ENCODE data around the gene QRFP. TPM values are rescaled to one million over a fixed set of nuclear protein-coding genes. Genes with fewer than 3 reads are reported as not detected.

The QRFP gene
- total RNA-seq, 1 donor from 2014 or later = not detected

DNA sequence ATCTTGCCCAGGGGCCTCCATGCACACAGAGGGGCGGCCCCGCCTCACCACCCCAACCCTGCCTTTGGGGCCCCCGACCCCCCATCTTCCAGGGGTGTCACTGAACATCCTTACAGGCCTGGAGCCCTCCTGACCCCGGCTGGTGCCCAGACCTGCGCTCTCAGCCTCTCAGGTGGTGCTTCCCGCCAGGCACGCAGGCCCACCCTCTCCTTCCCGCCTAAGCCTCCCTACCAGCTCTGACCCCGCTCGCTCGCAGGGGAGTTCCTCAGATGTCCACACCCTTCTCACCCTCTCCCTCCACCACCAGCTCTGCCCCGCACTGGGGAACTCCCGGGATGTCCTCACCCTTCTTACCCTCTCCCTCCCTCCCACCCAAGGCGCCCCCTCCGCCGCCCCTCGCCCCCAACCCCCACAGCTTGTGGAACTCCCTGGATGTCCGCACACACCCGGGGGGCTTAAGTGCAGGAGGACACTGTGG, 12.3 kb upstream of the QRFP start:
- DNase-seq (no peak), ATAC-seq (no peak)
- intact Hi-C loops (cut with micrococcal nuclease) = no loop called here

- intact Hi-C loops (cut with micrococcal nuclease) = no loop called here
- DNase-seq (no peak), ATAC-seq (no peak)
Observed at GRCh38 chr9:130908146-130908877, 11.7 kb upstream of the QRFP start.

DNA sequence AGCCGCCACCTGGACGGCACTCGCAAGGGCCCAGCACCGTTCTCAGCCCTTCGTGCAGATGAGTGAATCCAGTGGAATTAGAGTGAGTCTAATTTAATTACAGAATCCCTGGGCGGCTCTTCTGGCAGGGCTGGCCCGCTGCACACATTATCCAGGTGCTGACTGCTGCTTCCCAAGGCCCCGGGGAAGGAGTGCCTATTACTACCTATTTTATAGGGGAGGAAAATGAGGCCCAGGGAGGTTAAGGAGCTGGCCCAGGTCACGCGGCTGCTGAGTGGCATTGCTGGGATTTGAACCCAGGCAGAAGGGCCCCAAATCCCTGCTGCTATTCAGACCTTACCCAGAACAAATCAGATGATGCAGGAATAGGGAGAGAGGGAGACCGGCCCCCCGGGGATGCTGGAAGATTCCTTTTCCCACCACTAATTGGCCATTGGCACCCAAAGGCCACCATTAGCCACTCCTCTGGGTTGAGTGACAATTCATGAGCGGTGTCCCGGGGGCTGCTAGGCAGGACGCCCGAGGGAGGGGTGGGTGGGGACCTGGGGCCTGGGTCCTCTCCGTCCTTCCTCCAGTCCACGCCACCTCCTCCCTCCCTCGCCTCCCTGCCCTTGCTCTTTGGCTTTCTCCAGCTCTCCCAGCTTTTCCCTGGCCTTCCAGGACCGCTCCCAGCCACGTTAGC, 10.3 kb upstream of the QRFP start:
- ATAC-seq (no peak), DNase-seq (no peak)
- intact Hi-C loops (cut with micrococcal nuclease) = no loop called here

DNA sequence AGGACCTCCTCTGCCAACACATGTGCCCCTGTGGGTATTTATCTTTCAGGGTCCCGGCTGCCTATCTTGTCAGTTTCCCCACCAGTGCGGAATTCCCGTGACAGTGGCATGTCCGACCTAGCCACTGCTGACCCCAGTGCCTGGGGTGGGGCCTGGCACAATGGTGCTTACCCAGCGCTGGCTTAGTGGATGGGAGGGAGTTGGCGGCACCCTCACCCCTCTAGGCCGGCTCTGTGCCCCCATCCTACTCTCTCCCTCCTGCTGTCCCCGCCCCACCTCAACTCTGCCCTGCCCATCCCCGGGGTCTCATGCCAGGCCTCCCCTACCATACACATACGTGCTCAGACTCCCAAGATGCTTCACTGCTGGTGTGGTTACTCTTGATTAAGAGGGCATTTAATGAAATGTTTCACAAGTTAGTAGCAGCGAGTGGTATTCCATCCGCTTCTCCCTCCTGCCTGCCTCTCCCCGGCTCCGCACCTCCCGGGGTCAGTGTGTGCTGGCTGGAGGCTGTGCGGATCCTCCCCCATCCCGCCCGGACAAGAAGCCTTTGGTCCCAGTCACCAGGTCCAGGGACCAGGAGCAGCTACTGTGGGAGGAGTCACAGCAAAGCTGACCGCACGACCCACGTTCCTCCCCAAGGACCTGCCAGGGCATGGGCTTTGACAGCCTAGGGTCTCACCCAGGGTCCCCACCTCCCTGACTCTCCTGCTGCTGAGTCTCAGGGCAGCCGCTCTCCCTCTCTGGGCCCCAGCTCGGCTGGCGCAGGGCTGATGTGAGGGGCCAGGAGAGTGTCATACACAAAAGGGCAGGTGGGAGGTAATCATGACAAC, 9.5 kb upstream of the QRFP start:
- no peak for DNase-seq
- intact Hi-C loops (cut with micrococcal nuclease) = no loop called here
- no peak for ATAC-seq

DNA sequence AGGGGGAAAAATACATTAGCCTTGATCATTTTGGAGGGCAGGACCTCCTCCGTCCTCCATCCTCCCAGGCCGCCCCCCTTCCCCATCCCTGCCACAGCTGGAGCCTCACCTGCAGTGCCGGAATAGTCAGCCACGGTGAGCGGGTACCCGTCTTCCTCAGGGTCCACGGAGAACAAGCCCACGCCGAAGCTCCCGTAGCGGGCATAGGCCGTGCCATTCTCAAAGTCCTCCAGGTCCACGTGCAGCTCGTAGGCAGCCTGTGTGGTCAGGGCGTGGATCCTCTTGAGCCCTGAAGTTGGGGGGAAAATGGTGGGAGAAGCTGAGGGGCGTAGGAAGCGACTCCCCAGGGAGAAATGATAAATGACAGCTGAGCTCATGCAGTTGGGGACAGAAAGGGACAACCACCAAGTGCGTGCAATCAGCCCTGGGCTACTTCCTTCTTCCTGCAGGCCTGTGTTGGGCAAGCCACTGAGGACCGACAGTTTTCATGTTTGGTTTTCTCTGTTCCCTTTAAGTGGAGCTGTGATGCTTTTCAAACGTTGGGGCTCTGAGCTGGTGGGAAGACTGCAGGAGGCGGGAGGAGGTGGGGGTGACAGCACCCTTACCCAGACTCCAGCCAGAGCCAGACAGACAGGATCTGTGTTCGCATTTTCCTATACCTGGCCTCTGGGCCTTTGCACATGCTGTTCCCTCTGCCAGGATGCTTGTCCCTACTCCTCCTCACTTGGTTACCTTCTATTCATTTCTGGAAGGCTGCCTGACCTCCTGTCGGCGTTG, 8.7 kb upstream of the QRFP start:
- DNase-seq = no peak
- ATAC-seq = no peak
- intact Hi-C loops (cut with micrococcal nuclease) = no loop called here

GRCh38 chr9:130904070-130905044, 7.7 kb upstream of the QRFP start:
- ATAC-seq = no peak
- intact Hi-C loops (cut with micrococcal nuclease) = no loop called here
- no peak for DNase-seq

DNA sequence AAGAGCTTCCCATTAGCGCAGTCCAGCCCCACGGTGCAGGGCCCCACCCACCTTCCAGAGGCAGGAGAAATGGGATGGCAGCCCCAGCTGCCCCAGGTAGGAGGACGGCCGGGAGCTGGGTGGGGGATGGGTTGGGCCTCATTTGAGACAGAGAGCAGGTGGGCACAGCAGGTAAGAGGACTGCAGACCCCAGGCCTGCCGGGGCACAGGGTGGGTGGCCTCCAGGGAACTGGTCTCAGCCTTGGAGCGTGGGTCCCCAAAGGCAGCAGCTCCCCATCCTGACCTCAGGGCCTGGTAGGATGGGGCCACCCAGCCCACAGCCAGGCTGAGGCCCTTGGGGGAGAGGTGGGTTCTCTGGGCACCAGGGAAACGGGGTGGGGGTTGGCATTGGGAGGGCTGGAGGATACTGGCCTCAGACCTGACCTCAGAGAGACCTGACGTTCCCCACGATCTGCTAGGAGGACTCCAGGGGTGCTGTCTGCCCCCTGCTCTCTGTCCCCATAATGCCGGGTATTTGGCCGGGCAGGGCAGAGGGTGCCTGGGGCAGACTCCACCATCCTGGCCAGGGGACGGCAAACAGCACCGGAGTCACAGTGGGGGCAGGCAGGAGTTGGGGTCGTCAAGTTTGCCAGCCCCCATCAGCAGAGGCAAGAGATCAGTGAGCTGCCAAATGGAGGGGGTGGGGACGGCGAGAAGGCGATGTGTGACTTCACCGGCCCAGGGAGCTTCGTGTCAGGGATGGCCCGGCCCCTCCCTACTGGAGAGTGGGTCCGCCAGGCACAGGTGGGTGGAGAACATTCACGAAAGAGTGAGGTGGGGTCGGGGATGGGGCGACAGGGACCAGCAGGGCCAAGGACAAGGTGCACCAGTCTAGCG, 6.8 kb upstream of the QRFP start:
- DNase-seq (no peak), ATAC-seq (no peak)
- intact Hi-C loops (cut with micrococcal nuclease) = no loop called here

DNA sequence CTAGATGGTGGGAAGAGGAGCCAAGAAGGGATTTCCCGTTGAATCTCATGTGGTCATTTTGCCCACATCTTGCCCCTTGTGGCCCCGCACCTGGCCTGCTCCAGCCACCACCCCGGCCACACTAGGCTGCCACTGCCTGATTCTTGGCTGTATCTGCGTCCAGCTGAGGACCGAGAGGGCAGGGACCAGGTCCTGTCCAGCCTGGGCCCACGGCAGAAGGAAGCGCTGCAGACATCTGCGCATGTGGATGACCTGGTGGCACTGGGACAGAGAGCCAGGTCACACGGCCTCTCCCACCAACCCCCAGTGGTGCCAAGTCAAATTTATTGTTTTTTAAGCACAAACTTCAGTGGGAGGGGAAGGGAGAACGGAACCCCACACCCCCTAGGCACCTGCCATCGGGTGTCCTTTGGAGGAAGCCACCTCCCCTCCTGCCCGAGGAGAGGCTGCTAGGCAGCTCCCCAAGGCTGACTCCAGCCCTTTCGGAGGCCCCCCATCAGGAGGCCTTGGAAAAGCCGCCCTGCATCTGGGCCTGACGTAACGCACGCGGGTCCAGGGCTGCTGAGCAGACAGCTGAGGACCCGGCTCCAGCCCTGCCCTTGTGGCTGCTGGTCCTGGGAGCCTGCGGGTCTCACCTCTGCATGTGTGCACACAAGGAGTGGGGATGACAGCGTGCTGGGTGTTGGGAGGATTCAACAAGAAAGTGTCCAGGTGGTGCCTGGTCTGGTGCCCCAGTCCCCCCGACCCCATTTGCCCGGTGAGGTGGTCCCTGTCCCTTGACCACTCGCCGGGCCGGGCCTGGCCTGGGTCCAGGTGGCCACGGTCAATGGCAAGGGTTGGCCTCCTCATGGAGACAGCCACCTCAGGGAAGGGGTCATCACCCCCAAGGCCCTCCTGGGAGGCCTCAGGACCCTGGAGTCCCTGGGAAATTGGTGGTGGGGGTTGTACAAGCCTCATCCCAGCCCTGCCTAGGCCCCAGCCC, 5.9 kb upstream of the QRFP start:
- DNase-seq = no peak
- ATAC-seq = no peak
- intact Hi-C loops (cut with micrococcal nuclease) = no loop called here

DNA sequence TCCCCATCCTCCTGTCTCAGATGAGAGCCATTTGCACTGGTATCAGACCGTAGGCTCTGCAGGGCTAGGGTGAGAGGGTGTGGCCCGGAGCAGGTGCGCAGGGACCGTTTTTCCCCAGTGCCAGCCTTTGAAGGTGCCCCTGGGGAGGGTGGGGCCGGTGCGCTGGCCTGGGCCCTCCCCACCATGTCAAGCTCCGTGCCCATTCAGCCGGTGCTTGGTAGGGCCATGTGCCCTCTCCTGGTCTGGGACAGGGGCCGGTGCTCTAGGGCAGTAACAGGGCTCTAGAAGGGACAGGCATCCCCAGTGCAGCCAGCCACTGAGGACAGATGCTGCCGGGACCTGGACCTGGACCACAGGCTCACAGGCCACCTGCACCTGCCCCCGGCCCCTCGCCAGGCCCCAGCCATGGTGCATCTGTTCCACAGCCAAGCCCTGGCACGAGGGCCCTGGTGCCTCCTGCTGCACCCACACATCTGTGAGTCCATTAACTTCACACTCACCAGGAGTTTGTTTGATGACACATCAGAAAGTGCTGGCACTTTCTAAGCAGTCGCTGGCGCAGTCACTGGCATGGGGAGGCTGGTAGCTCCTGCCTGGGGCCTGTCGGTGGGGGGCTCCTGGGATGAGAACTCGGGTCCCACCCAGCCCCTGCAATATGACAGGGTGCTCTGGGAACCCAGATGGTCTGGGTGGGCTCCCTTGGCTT, 5.0 kb upstream of the QRFP start:
- ATAC-seq = no peak
- intact Hi-C loops (cut with micrococcal nuclease) = no loop called here
- DNase-seq = no peak

DNA sequence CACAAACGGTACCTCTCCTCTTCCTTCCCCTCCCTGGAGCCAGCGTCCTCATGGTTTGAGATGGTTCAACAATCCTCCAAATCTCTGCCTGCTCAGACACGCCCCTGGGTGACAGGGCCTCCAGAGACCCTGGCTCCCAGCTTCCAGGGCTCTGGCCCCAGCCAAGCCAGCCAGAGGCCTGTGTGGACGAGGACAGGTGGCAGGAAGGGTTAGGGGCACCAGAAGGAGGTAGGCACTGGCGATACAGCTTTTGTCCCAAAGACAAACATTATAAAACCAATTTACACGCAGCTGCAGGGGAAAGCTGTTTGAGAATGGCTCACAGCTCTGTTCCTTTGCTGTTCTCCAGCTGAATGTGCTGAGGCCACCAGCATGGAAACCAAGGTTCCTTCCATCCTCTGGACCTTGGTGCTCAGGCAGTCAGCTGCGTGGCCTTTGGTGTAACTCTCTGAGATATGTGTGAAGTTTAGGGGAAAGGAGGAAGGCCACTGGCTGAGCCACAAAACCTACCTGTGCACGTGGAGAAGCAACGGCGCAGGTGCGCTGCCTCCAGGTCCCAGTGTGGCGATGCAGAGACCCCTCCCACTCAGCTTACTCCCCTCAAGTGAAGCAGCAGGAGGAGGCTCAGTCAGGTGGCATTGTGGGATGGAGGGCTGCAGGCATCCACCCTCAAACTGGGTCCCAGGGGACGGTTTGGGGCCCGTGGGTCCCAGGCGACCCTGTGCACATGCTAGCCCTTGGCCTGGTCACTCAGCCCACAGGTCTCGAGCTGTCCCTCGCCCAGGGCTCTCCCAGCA, 4.3 kb upstream of the QRFP start:
- intact Hi-C loops (cut with micrococcal nuclease) = no loop called here
- DNase-seq = no peak
- no peak for ATAC-seq

GRCh38 chr9:130899051-130899748, 2.6 kb upstream of the QRFP start:
- ATAC-seq (no peak), DNase-seq (no peak)
- intact Hi-C loops (cut with micrococcal nuclease) = no loop called here

DNA sequence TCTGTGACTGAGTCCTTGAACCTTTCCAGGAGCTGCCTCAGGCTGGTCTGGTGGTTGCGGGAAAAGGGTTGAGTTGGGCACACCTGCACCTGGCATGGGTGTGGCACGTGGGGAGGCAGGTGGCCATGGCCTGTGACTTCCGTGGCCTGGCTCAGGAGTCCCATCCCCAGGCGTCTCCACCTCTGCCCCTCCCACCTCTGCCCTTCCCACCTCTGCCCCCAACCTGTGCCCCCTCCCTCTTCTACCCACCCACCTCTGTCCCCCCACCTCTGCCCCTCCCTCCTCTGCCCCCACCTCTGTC, 1.9 kb upstream of the QRFP start:
- ATAC-seq = no peak
- intact Hi-C loops (cut with micrococcal nuclease) = no loop called here

GRCh38 chr9:130897848-130898551, 1.4 kb upstream of the QRFP start:
- ATAC-seq = no peak
- no peak for DNase-seq
- intact Hi-C loops (cut with micrococcal nuclease) = no loop called here

More for the DNA sequence above, 1.9 kb upstream of the QRFP start:
- no peak for DNase-seq
